Thyroid gland (tissue), 4 donors: ENCODE measurements around the gene KCTD1.

Experiments used
- CTCF ChIP-seq, 6 experiments: fragments of 200-600 bp in 3 of 6; fragments of 450-650 bp in 3 of 6; sonication (generic) in 3 of 6; IDR thresholded peaks; one replicate each; pipeline ENCODE4 v1.5.1; 2016 to 2019; ENCODE audit warnings: antibody characterized with exemption in 6 of 6, mild to moderate bottlenecking in 2 of 6, inconsistent platforms in 1 of 6, moderate library complexity in 1 of 6
- POLR2A ChIP-seq, 2 donors: fragments of 450-650 bp; IDR thresholded peaks; one replicate each; pipeline ENCODE4 v1.6.1; 2017; ENCODE audit warnings: antibody characterized with exemption in 2 of 2, mild to moderate bottlenecking in 2 of 2, moderate library complexity in 1 of 2

DNA sequence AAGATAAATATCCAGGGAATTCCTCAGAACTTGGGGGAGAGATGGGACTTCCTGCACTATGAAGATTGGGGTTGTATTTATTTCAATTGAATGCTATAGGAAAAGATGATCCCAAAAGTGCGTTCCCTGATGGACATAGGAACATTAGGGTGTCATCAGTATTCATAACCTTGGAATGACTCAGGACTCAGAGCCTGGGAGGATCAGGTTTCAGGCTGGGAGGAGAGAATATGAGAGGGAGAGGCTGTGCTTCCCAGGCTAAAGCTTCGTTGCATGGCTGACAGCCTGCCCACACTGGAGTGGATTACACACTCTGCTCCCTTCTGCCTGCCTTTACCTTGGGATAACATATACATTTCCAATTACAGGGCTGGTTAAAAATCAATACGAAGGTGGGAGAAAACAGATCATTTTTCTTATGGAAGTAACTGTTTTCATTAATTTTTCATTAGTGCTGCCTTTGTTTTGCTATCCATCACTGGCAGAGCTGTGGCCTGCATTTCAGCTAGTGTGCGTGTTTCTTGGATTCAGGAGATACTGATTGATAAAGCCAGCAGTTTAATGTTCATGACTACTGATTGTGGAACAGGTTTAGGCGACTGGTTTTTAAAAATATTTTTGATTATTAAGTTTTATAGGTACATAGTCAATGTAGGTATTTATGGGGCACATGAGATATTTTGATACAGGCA lies 118.7 kb downstream of the KCTD1 start:
- no peak for TF ChIP-seq CTCF (IDR thresholded peaks at IDR 0.05)
- no peak for TF ChIP-seq POLR2A (IDR thresholded peaks at IDR 0.05)
